Activated CD8-positive, alpha-beta memory T cell treated with anti-CD3 and anti-CD28 coated beads, Interleukin-2, amount 50 U/mL, for 24 hours (primary cell): ENCODE results near the gene CCDC126.
"Not testable (repeated sequence)": the region's sequence is repeated elsewhere in the genome, so short reads cannot be mapped to it uniquely, and the experiment has no call there.

ENCODE experiments used
- DNase-seq: peaks from one replicate; pipeline ENCODE4 v3.0.0-alpha.2; 2020; ENCODE audit errors: extremely low read depth

Gene CCDC126, protein sequence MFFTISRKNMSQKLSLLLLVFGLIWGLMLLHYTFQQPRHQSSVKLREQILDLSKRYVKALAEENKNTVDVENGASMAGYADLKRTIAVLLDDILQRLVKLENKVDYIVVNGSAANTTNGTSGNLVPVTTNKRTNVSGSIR

DNA sequence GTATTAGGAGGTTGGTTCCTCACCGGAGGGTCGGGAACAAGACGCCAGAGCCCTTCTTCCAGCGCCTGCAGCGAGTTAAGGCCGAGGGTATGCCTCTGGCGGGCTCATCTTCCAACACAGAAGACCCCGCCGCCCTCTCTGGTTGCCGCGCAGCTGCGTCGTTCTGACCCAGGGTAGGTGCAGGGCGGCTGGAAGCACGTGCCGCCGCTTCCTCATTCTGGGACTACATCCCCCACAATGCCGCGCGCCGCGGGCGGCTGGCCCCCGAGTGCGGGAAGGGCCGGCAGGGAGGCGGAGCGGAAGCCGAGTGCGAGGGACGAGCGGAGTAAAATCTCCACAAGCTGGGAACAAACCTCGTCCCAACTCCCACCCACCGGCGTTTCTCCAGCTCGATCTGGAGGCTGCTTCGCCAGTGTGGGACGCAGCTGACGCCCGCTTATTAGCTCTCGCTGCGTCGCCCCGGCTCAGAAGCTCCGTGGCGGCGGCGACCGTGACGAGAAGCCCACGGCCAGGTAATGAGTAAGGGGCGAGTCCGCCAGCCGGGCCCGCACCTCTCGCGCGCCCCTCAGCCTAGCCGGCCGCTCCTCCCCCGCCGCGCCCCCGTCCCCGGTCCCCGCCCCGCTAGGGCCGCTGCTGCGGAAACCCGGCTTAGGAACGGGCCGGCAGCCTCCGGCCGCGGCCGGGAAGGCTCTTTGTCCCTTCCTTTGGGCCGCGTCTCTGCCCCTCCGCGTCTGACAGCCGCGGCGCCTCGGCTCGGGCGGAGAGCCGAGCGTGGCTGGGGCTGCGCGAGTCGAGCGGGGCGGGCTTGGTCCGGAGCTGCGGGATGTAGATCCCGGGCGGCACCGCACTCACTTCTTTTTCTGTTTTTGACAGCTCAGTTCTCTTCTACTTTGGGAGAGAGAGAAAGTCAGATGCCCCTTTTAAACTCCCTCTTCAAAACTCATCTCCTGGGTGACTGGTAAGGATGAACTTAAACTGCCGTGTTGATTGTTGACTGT lies at the start of gene CCDC126:
TSS of gene CCDC126 (plus strand) at position 289 of the 998 bp plus-strand sequence. CDS start 13,934 bp downstream, outside the sequence.
- no peak for DNase-seq

DNA sequence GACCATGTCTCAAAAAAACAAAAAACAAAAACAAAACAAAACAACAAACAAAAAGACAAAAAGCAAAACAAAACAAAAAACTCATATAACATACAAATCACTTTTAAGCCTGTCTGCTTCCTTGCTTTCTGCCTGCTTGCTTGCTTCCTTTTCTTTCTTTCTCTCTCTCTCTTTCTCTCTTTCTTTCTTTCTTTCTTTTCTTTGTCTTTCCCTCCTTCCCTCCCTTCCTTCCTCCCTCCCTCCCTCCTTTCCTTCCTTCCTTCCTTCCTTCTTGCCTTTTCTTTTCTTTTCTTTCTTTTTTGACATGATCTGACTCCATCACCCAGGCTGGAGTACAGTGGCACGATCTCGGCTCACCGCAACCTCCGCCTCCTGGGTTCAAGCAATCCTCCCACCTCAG lies 49.5 kb upstream of the CCDC126 start:
- no peak for DNase-seq

DNA sequence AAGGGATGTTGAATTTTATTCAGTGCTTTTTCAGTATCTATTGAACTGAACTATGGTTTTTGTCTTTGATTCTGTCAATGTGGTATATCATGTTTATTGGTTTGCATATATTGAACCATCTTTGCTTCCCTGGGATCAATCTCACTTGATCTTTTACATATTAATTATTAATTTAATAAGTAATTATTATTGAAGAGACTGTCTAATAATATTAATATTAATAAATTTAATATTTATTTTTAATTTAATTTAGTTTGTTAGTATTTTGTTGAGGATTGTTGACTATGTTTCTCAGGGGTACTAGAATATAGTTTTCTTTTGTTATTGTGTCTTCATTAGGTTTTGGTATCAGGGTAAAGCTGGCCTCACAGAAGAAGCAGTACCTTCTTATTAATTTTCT lies 38.9 kb upstream of the CCDC126 start:
- DNase-seq, result no peak

DNA sequence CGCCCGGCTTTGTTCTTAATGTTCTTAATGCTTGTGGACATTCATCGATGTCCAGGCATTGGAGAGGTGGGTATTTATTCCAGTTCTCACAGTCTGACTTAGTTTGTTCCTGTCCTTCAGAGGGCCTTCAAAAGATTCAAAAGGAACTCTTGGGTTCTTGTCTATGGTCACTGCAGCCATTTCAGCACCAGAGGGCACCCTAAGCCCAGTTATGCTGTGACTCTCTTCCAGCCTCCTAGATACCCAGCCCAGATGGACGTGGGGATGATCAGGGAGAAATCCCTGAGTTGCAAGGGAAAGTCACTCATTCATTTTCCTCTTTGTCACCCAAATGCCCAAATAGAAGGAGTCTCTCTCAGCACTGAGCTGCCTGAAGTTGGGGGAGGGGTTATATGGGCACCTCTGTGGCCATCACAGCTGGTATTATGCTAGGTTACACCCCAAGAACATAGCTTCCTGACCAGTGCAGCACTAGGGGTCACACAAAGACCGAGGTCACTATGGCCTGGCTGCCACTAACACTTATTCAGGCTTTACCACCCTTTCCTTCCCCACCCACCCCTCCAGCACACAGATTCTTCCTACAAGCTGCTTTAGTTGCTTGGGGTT lies 26.5 kb upstream of the CCDC126 start:
- DNase-seq, result peak; percentile 44

DNA sequence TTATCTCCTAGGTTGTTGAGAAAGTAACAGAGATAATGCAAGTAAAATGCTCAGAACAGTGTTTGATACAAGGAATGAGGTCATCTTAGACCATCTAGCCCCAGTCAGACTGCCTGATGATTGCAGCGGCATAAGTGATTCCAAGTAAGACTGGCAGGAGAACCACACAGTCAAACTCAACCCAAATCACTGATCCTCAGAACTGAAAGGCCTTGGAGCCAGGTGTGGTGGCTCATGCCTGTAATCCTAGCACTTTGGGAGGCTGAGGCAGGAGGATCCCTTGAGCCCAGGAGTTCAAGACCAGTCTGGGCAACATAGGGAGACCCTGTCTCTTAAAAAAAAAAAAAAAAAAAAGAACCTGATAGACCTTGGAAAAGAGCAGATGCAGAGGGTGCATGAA lies 15.2 kb upstream of the CCDC126 start:
- not testable (repeated sequence) for DNase-seq

DNA sequence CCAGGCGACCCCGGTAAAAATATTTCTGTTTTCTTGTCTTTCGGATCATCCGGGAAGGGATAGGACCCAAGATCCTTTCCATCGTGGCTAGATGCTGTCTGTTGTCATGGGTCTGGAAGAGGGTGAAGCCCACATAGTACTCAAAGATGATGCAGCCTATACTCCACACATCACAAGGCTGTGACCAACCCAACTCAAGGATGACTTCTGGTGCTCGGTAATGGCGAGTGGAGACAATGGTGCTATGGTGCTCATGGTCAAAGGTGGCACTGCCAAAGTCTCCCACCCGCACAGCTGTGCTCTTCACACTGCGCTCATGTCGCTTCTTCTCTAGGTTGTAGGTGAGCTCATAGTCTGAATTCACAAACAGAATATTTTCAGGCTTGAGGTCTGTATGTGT lies 11.9 kb upstream of the CCDC126 start:
- DNase-seq, result not testable (repeated sequence)

DNA sequence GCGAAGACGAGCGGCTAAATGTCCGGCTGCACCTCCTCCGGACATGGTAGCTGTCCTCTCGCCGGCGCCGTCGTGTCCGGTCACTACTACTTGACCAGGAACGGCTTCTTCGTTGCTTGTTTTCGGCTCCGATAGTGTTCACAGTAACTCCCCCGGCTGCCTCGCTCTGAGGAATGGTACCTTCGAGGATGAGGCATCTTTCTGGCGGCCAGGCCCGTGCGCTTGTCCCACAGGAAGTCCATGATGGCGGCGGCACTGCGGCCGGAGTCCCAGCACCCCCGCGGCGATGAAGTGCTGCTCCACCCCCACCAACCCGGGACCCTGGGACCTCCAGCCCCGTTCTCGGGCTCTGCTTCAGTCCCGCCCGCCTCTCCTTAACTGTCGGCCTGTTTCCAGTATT lies 11.0 kb upstream of the CCDC126 start:
- no peak for DNase-seq

DNA sequence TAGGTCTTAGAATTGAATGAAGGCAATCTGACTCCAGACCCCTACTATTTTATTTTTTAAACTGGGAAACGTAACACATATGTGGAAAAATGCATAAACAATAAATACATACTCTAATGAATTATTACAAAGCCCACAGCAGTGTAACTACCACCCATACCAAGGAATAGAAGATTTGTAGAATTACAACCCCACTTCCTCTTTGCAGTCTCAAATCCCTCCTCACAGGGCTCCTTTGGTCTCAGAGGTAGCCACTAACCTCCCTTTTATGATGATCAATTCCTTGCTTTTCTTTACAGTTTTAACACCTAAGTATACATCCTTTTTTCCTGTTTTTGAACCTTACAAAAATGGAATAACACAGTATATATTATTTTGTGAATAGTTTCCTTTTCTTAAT lies 6.7 kb upstream of the CCDC126 start:
- no peak for DNase-seq

DNA sequence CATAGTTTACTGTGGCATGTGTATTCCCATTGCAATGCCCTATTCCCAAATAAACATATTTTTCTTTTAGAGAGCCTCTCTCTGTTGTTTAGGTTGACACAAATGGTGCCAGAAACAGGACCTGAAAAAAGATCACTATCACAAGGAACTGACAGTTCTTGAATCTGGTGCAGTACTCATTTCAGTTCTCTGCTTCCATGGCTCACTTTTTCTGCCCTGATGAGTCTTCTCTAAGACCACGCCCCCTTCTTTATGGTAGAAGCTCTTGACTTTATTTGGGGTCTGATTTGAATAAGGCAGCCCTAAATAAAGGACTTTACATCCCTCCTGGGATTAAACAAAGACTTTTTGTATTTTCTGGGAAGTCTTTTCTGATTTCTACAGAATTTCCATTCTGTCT lies 3.5 kb upstream of the CCDC126 start:
- DNase-seq, result no peak

DNA sequence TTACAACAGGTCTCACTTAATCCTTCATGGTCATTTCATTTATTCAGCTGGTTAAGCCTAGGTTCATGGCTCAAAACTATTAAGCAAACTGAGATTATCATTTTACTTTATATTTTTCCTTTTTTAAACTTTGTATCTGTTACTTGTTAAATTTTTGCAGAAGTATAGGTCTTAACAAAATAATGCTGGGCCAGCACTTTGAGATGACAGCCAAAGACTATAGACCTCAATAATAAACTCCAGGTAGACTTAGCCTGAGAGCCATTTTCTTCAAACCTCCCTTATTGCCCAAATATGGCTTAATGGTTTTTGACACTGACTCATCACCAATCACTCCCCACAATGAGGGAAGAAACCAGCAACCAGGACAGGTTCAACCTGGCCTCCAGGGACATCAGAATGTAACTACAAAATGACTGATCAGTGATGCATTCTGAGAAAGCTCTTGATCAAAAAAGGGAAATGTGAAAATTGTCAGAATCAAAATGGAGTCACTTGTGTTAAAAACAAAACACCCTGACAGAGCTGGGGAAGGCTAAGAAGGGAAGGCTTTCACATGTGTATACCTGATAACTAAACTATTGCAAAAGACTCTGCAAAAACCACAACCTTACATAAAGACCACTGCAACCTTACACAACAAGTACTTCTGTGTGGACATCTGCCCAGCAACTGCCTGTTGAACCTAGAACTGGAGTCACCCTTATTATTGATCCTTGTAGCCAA lies 2.1 kb upstream of the CCDC126 start:
- DNase-seq, result no peak

DNA sequence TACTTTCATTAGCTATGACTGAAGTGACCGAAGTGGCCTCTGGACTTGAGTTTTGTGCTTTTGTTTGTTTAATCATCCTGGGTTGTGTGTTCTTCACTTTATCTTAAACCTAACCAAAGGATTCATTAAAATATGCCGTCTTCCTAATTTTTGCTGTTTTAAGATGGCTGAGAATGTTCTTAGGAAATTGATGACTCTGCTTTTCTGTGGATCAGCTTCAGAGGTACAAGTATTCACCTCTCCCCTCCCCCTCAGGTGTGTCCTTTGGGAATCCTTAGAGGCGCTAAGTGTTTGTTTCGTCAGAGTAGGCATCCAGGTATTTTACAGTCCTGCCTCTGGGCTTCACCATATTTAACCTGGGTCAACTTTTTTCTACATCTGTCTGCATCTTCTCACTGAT lies 1.1 kb downstream of the CCDC126 start:
- DNase-seq, result no peak

DNA sequence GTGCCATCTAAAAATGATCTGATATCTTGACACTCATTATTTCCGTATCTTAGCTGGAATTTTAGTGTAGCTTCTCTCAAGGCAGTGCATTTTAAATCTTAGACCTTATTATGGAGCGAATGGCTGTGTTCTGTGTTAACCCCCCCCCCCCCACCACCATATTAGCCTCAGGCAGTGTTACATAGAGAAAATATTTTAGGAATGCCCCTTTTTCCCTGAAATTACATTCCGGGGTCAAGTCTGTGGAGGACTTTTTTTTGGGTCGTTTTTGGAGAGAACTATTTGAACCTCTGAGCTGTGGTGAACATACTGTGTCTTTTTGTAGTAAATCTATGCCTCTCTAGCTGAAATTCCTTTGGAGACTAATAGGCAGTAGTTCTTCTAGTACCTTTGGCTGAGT lies 3.1 kb downstream of the CCDC126 start:
- DNase-seq, result no peak

DNA sequence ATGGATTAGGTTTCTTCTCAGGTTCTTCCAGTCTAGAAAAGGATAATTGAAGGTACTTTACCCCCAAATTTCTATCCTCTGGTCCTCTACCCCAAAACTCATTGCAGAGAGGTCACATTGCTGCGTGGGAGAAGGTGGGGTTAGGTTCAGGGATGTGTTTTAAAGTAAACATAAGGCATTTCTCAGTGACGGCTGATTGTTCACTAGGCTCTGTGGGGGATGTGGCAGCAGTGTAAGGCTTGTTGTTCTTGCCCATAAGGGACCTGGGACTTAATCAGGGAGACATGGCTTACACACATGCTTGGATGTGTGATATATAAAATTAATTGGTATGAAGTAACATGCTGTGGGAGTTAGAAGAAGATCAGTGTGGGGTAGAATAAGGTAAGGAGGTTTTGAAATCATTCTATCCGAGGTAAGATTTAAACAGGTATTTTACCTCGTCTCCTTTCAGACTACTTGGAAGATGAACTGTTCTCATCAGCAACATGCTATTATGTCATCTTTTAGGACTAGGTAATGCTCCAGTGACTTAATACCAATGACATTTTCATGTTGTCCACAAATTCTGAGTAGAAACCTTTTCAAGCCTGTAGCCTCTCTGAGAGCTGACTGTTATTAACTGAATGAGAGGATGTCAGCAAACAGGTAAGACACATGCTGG lies 6.6 kb downstream of the CCDC126 start:
- no peak for DNase-seq

DNA sequence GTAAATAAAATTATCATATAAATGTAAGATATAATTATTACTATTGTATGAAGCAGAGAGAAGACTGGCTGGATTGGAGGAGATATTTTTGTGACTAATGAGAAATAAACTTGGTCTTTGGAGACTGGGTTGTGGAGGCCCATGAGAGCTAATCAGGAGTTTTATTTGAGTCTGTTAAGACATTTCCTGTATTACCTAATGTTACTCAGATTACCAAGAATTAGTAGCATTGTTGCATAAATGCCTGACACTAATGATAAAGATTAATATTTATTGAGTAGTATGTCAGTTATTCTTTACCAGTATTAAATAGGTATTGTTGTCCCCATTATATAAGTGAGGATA lies 7.1 kb downstream of the CCDC126 start:
- DNase-seq, result no peak

DNA sequence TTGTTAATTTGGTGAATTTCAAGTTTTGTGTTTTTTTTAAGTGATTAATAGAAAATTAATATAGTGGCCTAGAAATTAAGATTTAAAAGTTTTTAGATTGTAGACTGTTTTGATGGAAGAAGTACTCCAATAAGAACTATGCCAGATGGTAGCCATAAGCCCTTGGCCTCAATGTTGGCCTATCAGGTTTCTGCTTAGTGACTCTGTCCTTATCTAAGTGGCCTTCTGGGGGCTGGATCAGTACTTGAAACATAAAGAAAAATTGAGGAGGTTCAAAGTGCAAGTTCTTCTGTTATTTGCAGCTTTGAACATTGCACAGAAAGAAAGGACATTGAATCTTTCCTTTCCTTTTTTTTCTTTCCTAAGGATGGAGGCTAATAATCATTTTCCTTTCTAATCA lies 9.9 kb downstream of the CCDC126 start:
- DNase-seq, result no peak

DNA sequence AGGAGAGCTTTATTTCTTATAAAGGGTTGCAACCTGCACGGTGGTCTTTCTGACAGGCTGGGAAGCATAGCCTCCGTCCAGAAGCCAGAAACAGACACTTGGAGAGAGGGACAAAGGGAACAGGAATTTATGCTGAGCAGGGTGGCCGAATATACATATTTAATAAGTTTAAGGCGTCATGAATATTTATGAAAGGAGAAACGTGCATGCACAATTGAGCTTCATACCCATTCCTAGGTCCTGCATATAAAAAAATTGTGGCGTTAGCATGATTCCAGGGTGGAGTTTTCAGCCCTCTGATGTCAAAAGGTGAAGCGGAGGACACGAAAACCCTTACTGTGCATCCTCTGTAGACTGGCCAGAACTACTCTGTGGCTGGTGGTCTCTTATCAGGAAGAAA lies 10.7 kb downstream of the CCDC126 start:
- no peak for DNase-seq

DNA sequence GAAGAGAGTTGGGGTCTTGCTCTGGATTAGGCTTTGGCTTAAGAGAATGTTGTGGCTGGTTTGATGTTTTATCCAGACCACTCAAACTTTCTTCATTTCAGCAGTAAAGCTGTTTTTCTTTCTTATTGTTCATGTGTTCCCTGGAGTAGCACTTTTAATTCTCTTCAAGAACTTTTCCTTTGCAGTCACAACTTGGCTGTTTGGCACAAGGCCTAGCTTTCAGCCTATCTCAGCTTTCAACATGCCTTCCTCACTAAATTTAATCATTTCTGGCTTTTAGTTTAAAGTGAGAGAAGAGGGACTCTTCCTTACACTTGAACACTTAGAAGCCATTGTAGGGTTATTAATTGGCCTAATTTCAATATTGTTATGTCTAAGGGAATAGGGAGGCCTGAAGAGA lies 18.1 kb downstream of the CCDC126 start:
- no peak for DNase-seq

DNA sequence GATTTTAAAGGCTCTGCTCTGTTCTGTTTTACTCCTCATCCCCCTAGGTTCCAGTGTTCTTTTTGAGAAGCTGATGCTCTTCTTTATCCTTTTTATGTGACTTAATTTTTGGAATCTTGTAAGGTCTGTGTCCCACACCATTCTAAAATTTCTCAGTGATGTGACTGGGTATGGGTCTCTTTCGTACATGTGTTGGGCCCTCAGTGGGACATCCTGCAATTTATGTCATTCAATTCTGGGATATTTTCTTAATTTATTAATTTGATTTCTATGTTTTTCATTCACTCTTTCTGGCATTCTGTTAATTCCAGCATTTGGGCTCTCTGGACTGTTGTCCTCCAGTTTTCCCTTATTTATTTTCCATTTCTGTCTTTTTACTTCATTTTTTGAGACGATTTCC lies 19.4 kb downstream of the CCDC126 start:
- DNase-seq, result no peak

DNA sequence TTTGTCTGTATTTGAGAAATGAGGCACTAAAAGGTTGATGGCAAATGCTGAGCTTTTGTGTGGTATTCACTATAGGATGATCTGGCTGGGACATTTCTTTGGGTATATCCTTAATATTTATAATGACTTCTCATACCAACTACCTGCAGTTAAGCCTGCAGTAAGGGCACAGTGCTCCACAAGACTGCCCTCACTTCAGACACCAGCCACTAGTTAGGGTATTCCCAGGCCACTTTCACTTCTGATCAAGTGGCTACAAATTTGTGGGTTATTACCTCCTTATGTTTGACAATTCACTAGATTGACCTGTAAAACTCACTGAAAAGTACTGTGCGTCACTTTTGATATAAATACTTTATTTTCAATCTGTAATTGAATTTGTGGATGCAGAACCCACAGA lies 20.3 kb downstream of the CCDC126 start:
- DNase-seq, result no peak

DNA sequence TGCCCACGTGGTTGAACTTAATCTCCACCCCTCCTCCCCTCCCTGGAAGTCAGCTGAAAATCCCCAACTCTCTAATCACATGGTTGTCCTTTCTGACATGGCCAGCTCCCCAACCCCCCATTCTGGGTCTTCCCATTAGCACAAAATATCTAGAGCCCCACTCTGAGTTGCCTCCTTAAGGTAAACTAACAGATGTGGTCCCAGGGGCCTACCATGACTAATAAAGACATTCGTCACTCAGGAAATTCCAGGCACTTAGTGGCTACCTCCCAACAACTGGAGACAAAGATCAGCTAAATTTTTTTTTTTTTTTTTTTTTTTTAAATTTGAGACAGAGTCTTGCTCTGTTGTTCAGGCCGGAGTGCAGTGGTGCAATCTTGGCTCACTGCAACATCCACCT lies 21.1 kb downstream of the CCDC126 start:
- no peak for DNase-seq

DNA sequence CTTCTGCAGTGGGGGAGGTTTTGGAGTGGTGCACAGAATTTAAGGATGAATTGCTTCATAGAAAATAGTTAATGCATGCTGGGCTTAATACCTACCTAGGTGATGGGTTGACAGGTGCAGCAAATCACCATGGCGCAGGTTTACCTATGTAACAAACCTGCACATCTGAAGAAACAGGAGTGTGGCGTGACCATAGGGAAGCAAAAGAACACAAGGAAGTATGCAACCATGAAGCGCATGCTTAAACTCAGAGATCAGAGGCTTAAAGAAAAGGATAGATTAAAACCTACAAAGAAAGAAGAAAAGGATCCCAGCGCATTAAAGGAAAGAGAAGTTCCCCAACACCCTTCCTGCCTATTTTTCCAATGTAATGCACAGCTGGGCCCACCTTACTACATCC lies 22.0 kb downstream of the CCDC126 start:
- no peak for DNase-seq

DNA sequence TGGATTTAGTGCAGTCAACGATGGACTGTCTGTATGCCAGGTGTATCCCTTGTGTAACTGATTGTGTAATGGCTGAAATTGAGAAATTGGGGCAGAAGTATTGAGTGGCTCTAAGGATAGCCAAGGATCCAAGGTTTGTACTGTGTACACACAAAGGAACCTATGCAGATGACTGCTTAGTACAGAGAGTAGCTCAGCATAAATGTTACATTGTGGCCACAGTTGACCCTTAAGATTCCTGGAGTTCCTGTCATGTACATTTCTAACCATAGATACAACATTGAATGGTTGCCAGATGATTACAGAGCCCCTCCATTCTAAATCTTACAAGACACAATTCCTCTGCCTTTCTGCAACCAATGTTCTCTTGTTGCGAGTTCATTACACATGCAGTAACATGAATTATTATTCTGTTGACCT lies 25.3 kb downstream of the CCDC126 start:
- DNase-seq, result no peak
